Measurements from ENCODE around the gene NCS1.

DNA sequence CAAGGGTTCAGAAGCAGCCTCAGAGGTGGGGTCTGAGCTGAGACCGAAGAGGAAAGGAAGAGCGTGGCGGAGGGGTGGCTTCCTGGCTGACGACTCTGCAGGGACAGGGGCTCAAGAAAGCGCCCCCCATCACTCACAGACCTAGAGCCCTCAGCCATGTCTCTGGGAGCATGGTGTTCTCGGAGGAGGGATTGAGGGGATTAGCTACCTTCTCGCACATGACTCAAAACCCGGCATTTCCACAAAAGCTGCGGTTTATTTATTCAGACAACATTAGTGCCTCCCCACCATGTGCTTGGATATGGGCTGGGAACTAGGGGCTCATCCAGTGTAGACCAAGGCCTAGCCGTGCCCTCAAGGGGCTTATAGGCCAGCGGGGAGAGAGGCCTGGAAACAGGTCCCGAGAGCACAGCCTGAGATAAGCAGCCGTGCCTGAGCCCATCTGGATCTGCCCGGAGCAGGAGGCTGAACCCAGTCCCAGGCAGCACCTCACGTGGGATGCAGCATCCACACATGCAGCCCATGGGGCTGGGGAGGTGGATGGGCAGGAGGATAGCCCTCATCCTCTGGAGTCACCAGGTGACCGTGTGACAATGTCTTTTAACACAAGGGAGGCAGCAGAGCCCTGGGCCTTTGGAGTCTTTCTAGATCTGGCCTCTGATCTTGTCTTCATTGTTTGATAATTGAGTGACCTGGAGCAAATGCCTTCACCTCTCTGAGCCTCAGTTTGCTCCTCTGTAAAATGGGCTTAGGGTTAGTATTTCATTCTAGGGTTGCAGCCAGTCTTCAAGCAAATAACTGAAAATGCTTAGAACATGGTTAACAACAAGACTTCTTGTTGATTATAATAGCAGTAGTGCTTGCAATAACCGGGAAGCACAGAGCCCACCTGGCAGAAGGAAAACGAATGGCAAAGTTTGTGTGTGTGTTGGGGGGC, 92.5 kb downstream of the NCS1 start:
- TF ChIP-seq, protein P1, sequence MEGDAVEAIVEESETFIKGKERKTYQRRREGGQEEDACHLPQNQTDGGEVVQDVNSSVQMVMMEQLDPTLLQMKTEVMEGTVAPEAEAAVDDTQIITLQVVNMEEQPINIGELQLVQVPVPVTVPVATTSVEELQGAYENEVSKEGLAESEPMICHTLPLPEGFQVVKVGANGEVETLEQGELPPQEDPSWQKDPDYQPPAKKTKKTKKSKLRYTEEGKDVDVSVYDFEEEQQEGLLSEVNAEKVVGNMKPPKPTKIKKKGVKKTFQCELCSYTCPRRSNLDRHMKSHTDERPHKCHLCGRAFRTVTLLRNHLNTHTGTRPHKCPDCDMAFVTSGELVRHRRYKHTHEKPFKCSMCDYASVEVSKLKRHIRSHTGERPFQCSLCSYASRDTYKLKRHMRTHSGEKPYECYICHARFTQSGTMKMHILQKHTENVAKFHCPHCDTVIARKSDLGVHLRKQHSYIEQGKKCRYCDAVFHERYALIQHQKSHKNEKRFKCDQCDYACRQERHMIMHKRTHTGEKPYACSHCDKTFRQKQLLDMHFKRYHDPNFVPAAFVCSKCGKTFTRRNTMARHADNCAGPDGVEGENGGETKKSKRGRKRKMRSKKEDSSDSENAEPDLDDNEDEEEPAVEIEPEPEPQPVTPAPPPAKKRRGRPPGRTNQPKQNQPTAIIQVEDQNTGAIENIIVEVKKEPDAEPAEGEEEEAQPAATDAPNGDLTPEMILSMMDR (conservative IDR thresholded peaks at IDR 0.05 in 1 of 2, IDR thresholded peaks at IDR 0.05 in 1 of 2; ENCODE audit: low read depth in 1 of 2, low read length in 2 of 2) = no peak
- no peak for TF ChIP-seq EZH2 (IDR thresholded peaks at IDR 0.05; ENCODE audit: low read length, missing control alignments)

All from fibroblast of lung (primary cell).